ENCODE data around the gene OXCT2. TPM values are rescaled to one million over a fixed set of nuclear protein-coding genes. Genes with fewer than 3 reads are reported as not detected.
A peak's percentile ranks its signal among the peaks of the same experiment; 100 is the strongest.
"Not testable (repeated sequence)": the region's sequence is repeated elsewhere in the genome, so short reads cannot be mapped to it uniquely, and the experiment has no call there.

OXCT2 gene
- total and polyA plus RNA-seq, 2 of the 13 experiments (the other 11 are each of a cell fraction or from before 2014, with no cell fraction given) = 0.21 to 0.33 TPM

DNA sequence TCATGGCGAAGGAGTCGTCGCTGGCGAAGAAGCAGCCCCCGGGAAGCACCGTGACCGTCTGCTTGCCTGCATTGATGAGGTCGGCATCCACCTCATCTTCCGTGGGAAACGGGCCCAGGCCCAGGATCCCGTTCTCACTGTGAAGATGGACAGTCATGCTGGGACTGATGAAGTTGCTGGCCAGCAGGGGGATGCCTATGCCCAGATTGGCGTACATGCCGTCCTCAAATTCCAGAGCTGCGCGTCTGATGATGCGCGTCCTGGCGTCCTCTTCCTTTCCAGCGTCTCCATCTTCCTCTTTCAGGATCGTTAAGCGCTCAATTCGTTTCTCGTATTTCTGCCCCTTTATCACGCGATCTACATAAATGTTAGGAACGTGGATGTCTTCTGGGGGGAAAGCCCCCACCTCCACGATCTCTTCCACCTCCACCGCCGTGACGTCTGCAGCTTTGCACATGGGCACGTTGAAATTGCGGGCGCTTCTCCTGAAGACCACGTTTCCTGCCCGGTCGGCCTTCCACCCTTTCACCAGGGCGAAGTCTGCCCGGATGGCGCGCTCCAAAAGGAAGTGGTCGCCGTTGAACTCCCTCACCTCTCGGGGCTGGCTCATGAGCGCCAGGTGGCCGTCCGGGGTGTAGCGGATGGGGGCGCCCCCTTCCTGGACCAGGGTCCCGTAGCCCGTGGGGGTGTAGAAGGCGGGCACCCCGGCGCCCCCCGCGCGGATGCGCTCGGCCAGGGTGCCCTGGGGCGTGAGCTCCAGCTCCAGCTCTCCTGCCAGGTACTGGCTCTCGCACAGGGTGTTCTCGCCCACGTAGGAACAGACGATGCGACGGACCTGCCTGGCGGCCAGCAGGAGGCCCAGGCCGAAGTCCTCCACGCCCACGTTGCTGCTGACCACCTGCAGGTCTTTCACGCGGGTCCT lies 787 bp downstream of the OXCT2 start:
- CTCF ChIA-PET (ENCODE audit: low intra/inter-chr PET ratio, low total read pairs); H4K20me1 ChIP-seq (ENCODE audit: insufficient read depth, low read length); POLR2A ChIA-PET; H3K36me3 ChIP-seq (replicated peaks in 1 of 2; ENCODE audit: control insufficient read depth in 1 of 2, insufficient read depth in 2 of 2, low read length in 2 of 2); H3K9me3 ChIP-seq (ENCODE audit: low read length); BruUV-seq (replicated peaks); DNase-seq (ENCODE audit: low spot score); intact Hi-C loops (cut with micrococcal nuclease; ENCODE audit: unreplicated experiment); H3K27ac ChIP-seq (ENCODE audit: extremely low read length, insufficient read depth, low read length); H3K79me2 ChIP-seq (ENCODE audit: insufficient read depth, low read length); H3K9ac ChIP-seq (ENCODE audit: insufficient read depth, low read depth, low read length); in situ Hi-C loops (cut with HindIII; ENCODE audit: extremely low pct_ligation_motif_present, low pct_unique_long_range_greater_than_20kb); H2AFZ ChIP-seq (ENCODE audit: low read length); H3K27me3 ChIP-seq (ENCODE audit: control insufficient read depth in 1 of 2, insufficient read depth in 2 of 2, low read length in 2 of 2): not testable (repeated sequence)
- 58% methylated on average over 25 of the region's 71 CpGs for WGBS (ENCODE audit: low lambda C conversion rate)
- H3K4me1 ChIP-seq (ENCODE audit: insufficient read depth, low read length) = peaks cover 11% of the 10 kb centered on the region; the same call in 1 of the 2 replicates
- H3K4me3 ChIP-seq (replicated peaks in 1 of 3; ENCODE audit: insufficient read depth in 1 of 3, low read depth in 2 of 3, low read length in 3 of 3) = peak overlapping the region in 1 of 3 experiments; percentile 26; a peak in 1 of 6 replicates
- FAIRE-seq (peak; percentile 56), ATAC-seq (peak; percentile 23)
- peak overlapping the region; percentile 51; the same call in 1 of the 2 replicates for H3K4me2 ChIP-seq (ENCODE audit: low read depth, low read length)

DNA sequence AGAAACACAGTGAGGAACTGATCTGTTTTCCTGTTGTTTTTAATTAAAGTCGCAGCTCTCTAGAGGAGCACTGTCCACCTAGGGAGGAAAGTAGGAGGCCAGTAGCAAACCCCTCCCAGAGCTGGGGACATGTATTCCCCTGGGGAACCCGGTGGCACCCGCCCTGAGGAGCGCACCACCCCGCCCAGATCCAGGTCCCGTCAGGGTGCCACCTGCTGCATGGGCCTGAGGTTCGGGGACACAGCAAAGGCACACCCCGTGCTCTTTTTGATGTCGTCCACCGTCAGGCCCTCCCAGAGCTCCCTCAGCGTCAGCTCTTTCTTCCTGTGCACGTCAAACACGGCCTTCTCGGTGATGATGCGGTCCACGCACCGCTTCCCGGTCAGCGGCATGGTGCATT lies 1.6 kb downstream of the OXCT2 start:
- WGBS (ENCODE audit: low lambda C conversion rate) = 76% methylated on average over 14 of the region's 19 CpGs
- in situ Hi-C loops (cut with HindIII; ENCODE audit: extremely low pct_ligation_motif_present, low pct_unique_long_range_greater_than_20kb); H3K4me1 ChIP-seq (ENCODE audit: insufficient read depth, low read length); H3K9ac ChIP-seq (ENCODE audit: insufficient read depth, low read depth, low read length); H3K79me2 ChIP-seq (ENCODE audit: insufficient read depth, low read length); H3K27me3 ChIP-seq (ENCODE audit: control insufficient read depth in 1 of 2, insufficient read depth in 2 of 2, low read length in 2 of 2); H3K36me3 ChIP-seq (replicated peaks in 1 of 2; ENCODE audit: control insufficient read depth in 1 of 2, insufficient read depth in 2 of 2, low read length in 2 of 2); intact Hi-C loops (cut with micrococcal nuclease; ENCODE audit: unreplicated experiment); H2AFZ ChIP-seq (ENCODE audit: low read length); POLR2A ChIA-PET; H3K9me3 ChIP-seq (ENCODE audit: low read length); H3K4me2 ChIP-seq (ENCODE audit: low read depth, low read length); DNase-seq (ENCODE audit: low spot score); BruUV-seq (replicated peaks); H3K4me3 ChIP-seq (replicated peaks in 1 of 3; ENCODE audit: insufficient read depth in 1 of 3, low read depth in 2 of 3, low read length in 3 of 3); H4K20me1 ChIP-seq (ENCODE audit: insufficient read depth, low read length); CTCF ChIA-PET (ENCODE audit: low intra/inter-chr PET ratio, low total read pairs); ATAC-seq; FAIRE-seq; H3K27ac ChIP-seq (ENCODE audit: extremely low read length, insufficient read depth, low read length): not testable (repeated sequence)
